PC-9 (cell line): ENCODE results near the gene SLC6A20.

Source experiments
- CTCF ChIP-seq: fragments of 200-600 bp; sonication (generic); conservative IDR thresholded peaks from 2 replicates; pipeline ENCODE4 v1.6.1; 2017; ENCODE audit warnings: mixed run types, antibody characterized with exemption, mild to moderate bottlenecking, moderate library complexity
- EZH2 ChIP-seq: fragments of 200-600 bp; sonication (generic); IDR thresholded peaks from 2 replicates; pipeline ENCODE4 v1.8.0; 2017; ENCODE audit warnings: antibody characterized with exemption, low read depth

DNA sequence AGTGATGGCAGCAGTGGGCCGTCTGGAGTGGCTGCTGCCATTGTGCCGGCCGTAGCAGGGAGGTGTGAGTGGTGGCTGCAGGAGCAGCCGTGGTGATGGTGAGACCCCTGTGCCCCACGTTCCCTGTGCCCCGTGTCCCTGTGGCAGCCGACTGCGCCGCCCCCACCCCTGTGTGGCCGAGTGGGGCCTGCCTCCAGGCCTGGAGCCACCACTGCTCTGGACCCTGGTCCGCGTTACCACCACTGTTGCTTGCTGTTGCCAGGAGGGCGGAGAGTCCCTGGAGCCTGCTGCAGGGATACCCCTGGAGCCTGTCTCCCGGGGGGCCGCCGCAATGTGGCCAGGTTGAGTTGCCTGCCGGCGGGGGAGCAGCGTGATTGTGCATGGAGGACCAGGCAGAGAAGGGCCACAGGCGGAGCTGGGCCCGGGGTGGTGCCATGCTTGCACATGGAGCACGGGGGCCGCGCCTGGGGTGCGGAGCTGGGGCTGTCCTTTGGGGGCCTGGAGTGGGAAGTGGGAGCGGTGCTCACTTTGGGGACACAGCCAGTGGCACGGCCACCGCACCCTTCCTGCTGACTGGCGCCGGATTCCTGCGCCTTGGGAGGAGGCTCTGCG is 50.1 kb downstream of the SLC6A20 start:
- TF ChIP-seq EZH2, result no peak
- no peak for TF ChIP-seq CTCF
